OCI-LY7 (cell line): ENCODE results near the gene NUDT14. TPM values are rescaled to one million over a fixed set of nuclear protein-coding genes. Genes with fewer than 3 reads are reported as not detected.

Source experiments
- BruUV-seq: library from RNA; stranded (reverse); fragments of 400-500 nt; replicated peaks from 2 replicates; lab custom pipeline; 2021; lab: Mats Ljungman, UMichigan
- CTCF ChIA-PET: fragments of 300-600 bp; sonication (Branson Sonifier 250); formaldehyde crosslinking; loops from one replicate; lab custom pipeline; 2022; ENCODE audit warnings: antibody characterized with exemption; ENCODE audit not compliant: unreplicated experiment; lab: Charles Lee
- POLR2A ChIA-PET: fragments of 300-600 bp; sonication (Branson Sonifier 250); formaldehyde crosslinking; loops from one replicate; lab custom pipeline; 2022; ENCODE audit warnings: antibody characterized with exemption; lab: Charles Lee
- DNase-seq: peaks from one replicate; pipeline ENCODE4 v3.0.0-alpha.2; 2015; ENCODE audit warnings: low spot score
- H2AFZ ChIP-seq: fragments of 200-600 bp; sonication (generic), shearing (Covaris generic); 2 replicates; pipeline ENCODE4 v1.6.1; 2014; ENCODE audit warnings: mild to moderate bottlenecking, antibody characterized with exemption, low read length, moderate library complexity
- H3K27ac ChIP-seq: fragments of 200-600 bp; sonication (generic); 2 replicates; pipeline ENCODE4 v1.5.1; 2014; ENCODE audit warnings: mixed run types, low read depth, mild to moderate bottlenecking, moderate library complexity, low read length, inconsistent platforms; ENCODE audit not compliant: poor library complexity, severe bottlenecking
- H3K36me3 ChIP-seq: fragments of 200-600 bp; sonication (generic); 2 replicates; pipeline ENCODE4 v1.6.1; 2014; ENCODE audit warnings: mild to moderate bottlenecking, antibody characterized with exemption, low read length, moderate library complexity, mixed read lengths; ENCODE audit not compliant: insufficient read depth
- H3K4me1 ChIP-seq: fragments of 200-600 bp; sonication (generic); 2 replicates; pipeline ENCODE4 v1.5.1; 2014; ENCODE audit warnings: mild to moderate bottlenecking, low read length; ENCODE audit not compliant: insufficient read depth, poor library complexity, severe bottlenecking
- H3K4me2 ChIP-seq: fragments of 200-600 bp; sonication (generic); 2 replicates; pipeline ENCODE4 v1.6.1; 2014; ENCODE audit warnings: mild to moderate bottlenecking, low read length
- H3K4me3 ChIP-seq: fragments of 200-600 bp; sonication (generic); 2 replicates; pipeline ENCODE4 v1.5.1; 2014; ENCODE audit warnings: mild to moderate bottlenecking, low read depth, low read length; ENCODE audit not compliant: poor library complexity, severe bottlenecking
- H3K79me2 ChIP-seq: fragments of 200-600 bp; sonication (generic); 2 replicates; pipeline ENCODE4 v1.6.1; 2016; ENCODE audit warnings: low read depth, mild to moderate bottlenecking, low read length, moderate library complexity, mixed read lengths; ENCODE audit not compliant: insufficient read depth
- H3K9me2 ChIP-seq: fragments of 200-600 bp; sonication (generic); 2 replicates; pipeline ENCODE4 v1.6.1; 2016; ENCODE audit warnings: mild to moderate bottlenecking, low read length, mixed read lengths; ENCODE audit not compliant: insufficient read depth
- H3K9me3 ChIP-seq: fragments of 200-600 bp; sonication (generic); 2 replicates; pipeline ENCODE4 v1.6.1; 2014; ENCODE audit warnings: mild to moderate bottlenecking, mixed run types, low read length, mixed read lengths
- H4K20me1 ChIP-seq: fragments of 200-600 bp; sonication (generic); 2 replicates; pipeline ENCODE4 v1.6.1; 2014; ENCODE audit warnings: mild to moderate bottlenecking, antibody characterized with exemption, low read length, moderate library complexity, mixed read lengths; ENCODE audit not compliant: insufficient read depth
- EZH2phosphoT487 ChIP-seq: fragments of 200-600 bp; sonication (generic); IDR thresholded peaks from 2 replicates; pipeline ENCODE4 v1.6.1; 2018; ENCODE audit warnings: low read depth, borderline replicate concordance, mild to moderate bottlenecking, mixed run types, antibody characterized with exemption, low read length, moderate library complexity, mixed read lengths
- intact Hi-C: fragments of 100-400 bp; cut with micrococcal nuclease; formaldehyde crosslinking; loops from one replicate; pipeline ENCODE4 v1.10.0; 2022; ENCODE audit not compliant: unreplicated experiment
- total RNA-seq, 2 experiments: library from RNA; depleted of rRNA in 1 of 2; stranded (reverse); fragments of >200 nt in 1 of 2; shearing (Covaris generic) in 1 of 2; gene quantifications; 2 replicates each; pipeline ENCODE4 v1.2.3, GENCODE V29; 2014 to 2022
- TF ChIP-seq, protein P1 (sequence below): fragments of 200-600 bp; sonication (generic); conservative IDR thresholded peaks from 2 replicates; pipeline ENCODE4 v1.5.1; 2014; ENCODE audit warnings: mild to moderate bottlenecking, antibody characterized with exemption, low read length, moderate library complexity, mixed read lengths

The NUDT14 gene
- total RNA-seq, 2 experiments from 2014 or later, result 32.1 to 37.5 TPM

- CTCF ChIA-PET, result no interaction called here
- Histone ChIP-seq H3K27ac (no peak overlapping the region), H4K20me1 (no peaks in the 10 kb centered on the region), H2AFZ (no peak overlapping the region), H3K36me3 (no peaks in the 10 kb centered on the region), H3K9me2 (no peaks in the 10 kb centered on the region), H3K4me3 (no peak overlapping the region), H3K4me1 (no peaks in the 10 kb centered on the region), H3K79me2 (no peaks in the 10 kb centered on the region), H3K9me3 (peaks cover 13% of the 10 kb centered on the region), H3K4me2 (no peak overlapping the region)
- POLR2A ChIA-PET, result no interaction called here
- no TSS peak for BruUV-seq
- intact Hi-C loops, result no loop called here
- no peak for DNase-seq
- no peak for TF ChIP-seq EZH2phosphoT487
- TF ChIP-seq, protein P1, sequence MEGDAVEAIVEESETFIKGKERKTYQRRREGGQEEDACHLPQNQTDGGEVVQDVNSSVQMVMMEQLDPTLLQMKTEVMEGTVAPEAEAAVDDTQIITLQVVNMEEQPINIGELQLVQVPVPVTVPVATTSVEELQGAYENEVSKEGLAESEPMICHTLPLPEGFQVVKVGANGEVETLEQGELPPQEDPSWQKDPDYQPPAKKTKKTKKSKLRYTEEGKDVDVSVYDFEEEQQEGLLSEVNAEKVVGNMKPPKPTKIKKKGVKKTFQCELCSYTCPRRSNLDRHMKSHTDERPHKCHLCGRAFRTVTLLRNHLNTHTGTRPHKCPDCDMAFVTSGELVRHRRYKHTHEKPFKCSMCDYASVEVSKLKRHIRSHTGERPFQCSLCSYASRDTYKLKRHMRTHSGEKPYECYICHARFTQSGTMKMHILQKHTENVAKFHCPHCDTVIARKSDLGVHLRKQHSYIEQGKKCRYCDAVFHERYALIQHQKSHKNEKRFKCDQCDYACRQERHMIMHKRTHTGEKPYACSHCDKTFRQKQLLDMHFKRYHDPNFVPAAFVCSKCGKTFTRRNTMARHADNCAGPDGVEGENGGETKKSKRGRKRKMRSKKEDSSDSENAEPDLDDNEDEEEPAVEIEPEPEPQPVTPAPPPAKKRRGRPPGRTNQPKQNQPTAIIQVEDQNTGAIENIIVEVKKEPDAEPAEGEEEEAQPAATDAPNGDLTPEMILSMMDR, result no peak
Observed at GRCh38 chr14:105132921-105133654, 48.0 kb downstream of the NUDT14 start.

DNA sequence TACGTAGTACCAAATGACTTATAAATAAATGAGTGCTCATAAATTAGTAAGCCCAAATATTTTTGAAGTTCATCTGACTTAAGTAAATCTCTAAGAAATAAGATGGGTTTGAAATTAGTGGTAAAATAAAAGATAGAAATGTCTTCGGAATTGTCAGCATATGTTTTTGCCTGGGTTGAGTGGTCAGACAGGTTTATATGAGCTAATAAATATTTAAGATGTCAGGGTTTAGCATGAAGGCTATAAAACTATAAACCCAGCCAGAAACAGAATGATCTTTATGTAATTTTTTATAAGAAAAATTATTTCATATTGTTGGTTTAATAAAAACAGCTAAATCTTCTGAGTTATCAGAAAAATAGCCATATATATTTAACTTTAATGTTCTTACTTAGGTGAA is 49.9 kb downstream of the NUDT14 start:
- H4K20me1 ChIP-seq, result no peaks in the 10 kb centered on the region
- TF ChIP-seq, protein P1, result no peak
- TF ChIP-seq EZH2phosphoT487, result no peak
- no peaks in the 10 kb centered on the region for H3K79me2 ChIP-seq
- no peak overlapping the region for H2AFZ ChIP-seq
- intact Hi-C loops, result no loop called here
- BruUV-seq, result no TSS peak
- ChIA-PET POLR2A (interaction anchor here (0.6 kb wide), 2 partner anchors 73 to 1160 kb away, joined by 3 read pairs; no protein-coding TSS in a partner anchor), CTCF (no interaction called here)
- no peak overlapping the region for H3K27ac ChIP-seq
- H3K9me3 ChIP-seq, result peaks cover 13% of the 10 kb centered on the region
- H3K4me2 ChIP-seq, result no peak overlapping the region
- no peak for DNase-seq
- H3K4me1 ChIP-seq, result no peaks in the 10 kb centered on the region
- H3K9me2 ChIP-seq, result no peaks in the 10 kb centered on the region
- no peaks in the 10 kb centered on the region for H3K36me3 ChIP-seq
- H3K4me3 ChIP-seq, result no peak overlapping the region

- intact Hi-C loops, result no loop called here
- no peaks in the 10 kb centered on the region for H3K4me1 ChIP-seq
- H3K36me3 ChIP-seq, result no peaks in the 10 kb centered on the region
- CTCF ChIA-PET, result no interaction called here
- H3K4me2 ChIP-seq, result no peak overlapping the region
- DNase-seq, result no peak
- TF ChIP-seq EZH2phosphoT487, result no peak
- TF ChIP-seq, protein P1, result no peak
- no peaks in the 10 kb centered on the region for H4K20me1 ChIP-seq
- no TSS peak for BruUV-seq
- H3K9me2 ChIP-seq, result no peaks in the 10 kb centered on the region
- H3K79me2 ChIP-seq, result no peaks in the 10 kb centered on the region
- H3K9me3 ChIP-seq, result peaks cover 13% of the 10 kb centered on the region
- no peak overlapping the region for H2AFZ ChIP-seq
- no peak overlapping the region for H3K4me3 ChIP-seq
- H3K27ac ChIP-seq, result no peak overlapping the region
- POLR2A ChIA-PET, result no interaction called here
Observed at GRCh38 chr14:105128059-105128458, 53.1 kb downstream of the NUDT14 start.
